HEK293 (cell line): Measurements from ENCODE around the gene HSF2BP.

Source experiments
- CTCF ChIP-seq: fragments of 450-650 bp; formaldehyde crosslinking; IDR thresholded peaks from 2 replicates; pipeline ENCODE4 v1.5.1; 2016; ENCODE audit warnings: missing biosample characterization, missing genetic modification characterization
- ZNF112 ChIP-seq: fragments of 450-650 bp; formaldehyde crosslinking; IDR thresholded peaks from 2 replicates; pipeline ENCODE4 v1.5.0; 2017; ENCODE audit warnings: missing biosample characterization, missing genetic modification characterization
- ZNF76 ChIP-seq: fragments of 450-650 bp; formaldehyde crosslinking; IDR thresholded peaks from 2 replicates; pipeline ENCODE4; 2016; ENCODE audit warnings: low read depth, missing biosample characterization, missing genetic modification characterization, borderline replicate concordance

DNA sequence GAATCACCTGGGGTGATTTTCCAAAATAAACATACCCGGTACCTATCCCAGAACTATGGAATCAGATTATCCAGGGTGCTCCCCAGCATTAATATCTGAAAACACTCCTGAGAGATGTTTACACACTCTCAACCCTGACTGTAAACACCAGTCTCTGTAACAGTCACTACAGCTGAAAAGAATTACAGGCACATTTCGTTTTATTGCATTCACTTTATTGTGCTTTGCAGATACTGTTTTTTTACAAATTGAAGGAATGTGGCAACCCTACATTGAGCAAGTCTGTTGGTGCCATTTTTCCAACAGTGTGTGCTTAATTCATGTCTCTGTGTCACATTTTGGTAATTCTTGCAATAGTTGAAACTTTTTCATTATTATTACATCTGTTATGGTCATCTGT lies 31.8 kb downstream of the HSF2BP start:
- TF ChIP-seq ZNF112 (tag by site-specific recombination) (no peak), ZNF76 (tag by site-specific recombination) (no peak), CTCF (tag by site-specific recombination) (no peak)
